ENCODE data around the gene SNAI3.

DNA sequence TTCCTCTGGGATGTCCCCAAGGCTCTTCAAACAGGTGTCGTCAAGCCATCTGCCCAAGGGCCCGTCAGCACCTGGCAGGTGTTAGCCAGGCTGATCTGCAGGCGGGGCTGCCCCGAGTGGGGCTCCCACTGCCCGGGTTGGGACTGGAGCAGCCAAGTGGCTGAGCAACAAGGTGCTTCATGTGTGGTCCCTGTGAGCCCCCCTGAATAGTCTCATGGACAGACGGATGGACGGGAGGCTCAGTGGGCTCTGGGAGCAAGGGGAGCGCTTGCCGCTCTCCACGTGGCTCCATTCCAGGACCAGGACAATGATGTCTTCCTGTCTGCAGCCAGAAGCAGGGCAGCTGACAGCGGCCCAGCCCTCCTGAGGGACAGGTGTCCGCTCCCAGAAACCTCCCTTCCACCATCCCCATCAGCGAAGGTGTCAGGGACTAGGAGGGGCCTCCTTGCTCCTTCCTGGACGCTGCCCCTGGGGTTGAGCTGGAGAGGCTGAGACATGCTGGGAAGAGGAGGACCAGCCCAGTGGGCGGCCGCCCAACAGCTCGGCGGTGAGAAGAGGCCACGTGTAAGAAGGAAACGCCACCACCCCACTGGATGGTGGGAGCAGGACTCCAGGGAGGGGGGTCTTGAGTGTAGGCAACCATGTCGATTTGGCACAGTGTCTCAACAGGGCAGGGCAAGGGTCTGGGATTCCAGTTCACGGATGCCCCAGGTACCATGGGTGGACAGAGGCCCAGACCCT, 9.6 kb downstream of the SNAI3 start:
- TF ChIP-seq POLR2A (IDR thresholded peaks at IDR 0.05): no peak
- TF ChIP-seq, protein P1, sequence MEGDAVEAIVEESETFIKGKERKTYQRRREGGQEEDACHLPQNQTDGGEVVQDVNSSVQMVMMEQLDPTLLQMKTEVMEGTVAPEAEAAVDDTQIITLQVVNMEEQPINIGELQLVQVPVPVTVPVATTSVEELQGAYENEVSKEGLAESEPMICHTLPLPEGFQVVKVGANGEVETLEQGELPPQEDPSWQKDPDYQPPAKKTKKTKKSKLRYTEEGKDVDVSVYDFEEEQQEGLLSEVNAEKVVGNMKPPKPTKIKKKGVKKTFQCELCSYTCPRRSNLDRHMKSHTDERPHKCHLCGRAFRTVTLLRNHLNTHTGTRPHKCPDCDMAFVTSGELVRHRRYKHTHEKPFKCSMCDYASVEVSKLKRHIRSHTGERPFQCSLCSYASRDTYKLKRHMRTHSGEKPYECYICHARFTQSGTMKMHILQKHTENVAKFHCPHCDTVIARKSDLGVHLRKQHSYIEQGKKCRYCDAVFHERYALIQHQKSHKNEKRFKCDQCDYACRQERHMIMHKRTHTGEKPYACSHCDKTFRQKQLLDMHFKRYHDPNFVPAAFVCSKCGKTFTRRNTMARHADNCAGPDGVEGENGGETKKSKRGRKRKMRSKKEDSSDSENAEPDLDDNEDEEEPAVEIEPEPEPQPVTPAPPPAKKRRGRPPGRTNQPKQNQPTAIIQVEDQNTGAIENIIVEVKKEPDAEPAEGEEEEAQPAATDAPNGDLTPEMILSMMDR (IDR thresholded peaks at IDR 0.05): no peak

Data from stomach (tissue), 4 donors.